GM18909 (cell line): ENCODE data around the gene FNDC3B.
"Not testable (repeated sequence)": the region's sequence is repeated elsewhere in the genome, so short reads cannot be mapped to it uniquely, and the experiment has no call there.

Experiments
- ATAC-seq: cut with Tn5 transposase; IDR thresholded peaks from one replicate; pipeline ENCODE4 v1.9.1; 2021; ENCODE audit warnings: mild to moderate bottlenecking; ENCODE audit not compliant: unreplicated experiment, poor library complexity

Gene FNDC3B

GRCh38 chr3:172030181-172030580 is 9.2 kb upstream of the FNDC3B start:
- no peak for ATAC-seq

DNA sequence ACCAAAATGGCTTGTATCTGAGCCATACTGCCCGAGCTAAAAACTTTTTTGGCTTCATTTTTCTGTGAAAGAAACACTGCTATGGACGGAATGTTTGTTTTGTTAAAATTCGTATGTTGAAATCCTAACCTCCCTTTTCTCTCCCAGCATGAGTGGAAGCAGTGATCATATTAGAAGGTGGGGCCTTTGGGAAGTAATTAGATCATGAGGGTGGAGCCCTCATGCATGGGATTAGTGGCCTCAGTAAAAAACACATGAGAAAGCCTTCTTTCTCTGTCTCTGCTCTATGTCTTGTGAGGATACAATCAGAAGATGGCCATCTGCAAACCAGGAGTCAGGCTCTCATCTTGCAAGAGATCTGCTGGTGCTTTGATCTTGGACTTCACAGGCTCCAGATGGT is 7.4 kb upstream of the FNDC3B start:
- no peak for ATAC-seq

DNA sequence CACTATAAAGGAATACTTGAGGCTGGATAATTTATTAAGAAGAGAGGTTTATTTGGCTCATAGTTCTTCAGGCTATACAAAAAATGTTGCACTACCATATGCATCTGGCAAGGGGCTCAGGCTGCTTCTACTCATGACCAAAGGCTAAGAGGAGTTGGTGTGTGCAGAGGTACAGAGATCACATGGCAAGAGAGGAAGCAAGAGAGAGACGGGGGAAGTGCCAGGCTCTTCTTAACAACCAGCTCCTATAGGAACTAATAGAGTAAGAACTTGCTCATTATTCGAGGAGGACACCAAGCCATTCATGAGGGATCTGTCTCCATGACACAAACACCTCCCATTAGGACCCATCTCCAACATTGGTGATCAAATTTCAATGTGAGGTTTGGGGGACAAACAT is 6.0 kb upstream of the FNDC3B start:
- no peak for ATAC-seq

DNA sequence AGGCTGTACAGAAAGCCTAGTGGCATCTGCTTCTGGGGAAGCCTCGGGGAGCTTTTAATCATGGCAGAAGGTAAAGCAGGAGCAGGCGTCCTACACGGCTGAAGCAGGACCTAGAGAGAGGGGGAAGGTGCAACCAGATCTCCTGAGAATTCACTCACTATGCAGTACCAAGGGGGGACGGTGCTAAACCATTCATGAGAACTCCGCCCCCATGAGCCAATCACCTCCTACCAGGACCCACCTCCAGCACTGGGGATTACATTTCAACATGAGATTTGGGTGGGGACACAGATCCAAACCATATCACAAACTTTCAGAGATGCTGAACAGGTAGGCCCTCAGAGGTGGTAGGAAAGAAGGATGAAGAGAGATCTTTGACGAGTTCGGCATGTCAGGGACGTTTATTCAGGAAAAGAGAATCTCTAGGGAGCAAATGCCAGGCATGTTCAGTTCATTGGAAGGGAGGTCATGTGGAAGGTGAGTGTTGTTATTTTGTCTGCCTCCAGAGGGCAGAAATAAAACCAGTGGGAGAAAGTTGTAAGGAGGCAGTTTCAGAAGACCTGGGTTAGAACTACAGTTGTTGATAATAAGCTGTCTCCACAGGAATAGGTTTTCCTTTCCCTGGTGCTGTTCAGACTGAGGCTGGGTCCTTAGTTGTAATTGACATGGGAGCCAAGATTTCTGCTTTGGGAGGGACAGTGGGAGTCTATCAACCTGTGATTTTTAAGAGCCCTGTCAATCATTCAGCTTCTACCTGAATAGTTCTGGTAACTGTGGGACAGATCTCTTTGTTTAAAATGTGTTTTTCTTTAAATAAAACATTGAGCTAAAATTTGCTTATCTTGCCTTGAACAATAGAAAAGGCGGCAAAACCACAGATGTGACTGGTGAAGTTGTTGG is 4.3 kb upstream of the FNDC3B start:
- no peak for ATAC-seq

DNA sequence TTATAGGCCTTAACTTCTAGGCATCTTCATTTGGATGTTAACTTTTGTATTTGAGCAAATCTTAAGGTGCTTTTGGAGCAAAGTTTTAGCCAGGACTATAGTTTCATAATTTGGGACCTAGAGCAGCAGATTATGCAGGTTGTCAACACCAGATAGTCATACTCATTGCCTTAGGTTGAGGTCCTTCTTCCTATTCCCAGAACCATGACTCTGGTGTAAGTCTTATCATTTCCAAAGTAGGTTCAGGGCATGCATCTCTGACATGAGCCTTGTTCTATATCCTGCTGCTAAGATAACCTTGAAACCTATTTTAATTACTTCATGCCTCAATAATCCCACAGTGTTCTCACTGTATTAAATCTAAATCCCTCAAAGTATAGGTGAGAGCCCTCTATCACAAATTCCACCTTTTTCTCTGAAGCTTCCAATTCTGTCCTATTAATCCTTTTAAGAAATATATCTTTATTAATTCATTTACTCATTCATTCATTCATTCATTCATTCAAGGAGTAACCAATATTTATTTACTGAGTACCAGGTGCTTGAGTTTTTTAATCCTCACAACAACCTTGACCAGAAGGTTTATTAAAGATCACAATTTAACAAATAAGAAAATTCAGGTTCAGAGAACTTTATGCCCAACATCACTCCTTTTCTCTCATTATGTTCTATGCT is 2.7 kb upstream of the FNDC3B start:
- no peak for ATAC-seq

- no peak for ATAC-seq
Measured at GRCh38 chr3:172038798-172039435, 461 bp upstream of the FNDC3B start.

DNA sequence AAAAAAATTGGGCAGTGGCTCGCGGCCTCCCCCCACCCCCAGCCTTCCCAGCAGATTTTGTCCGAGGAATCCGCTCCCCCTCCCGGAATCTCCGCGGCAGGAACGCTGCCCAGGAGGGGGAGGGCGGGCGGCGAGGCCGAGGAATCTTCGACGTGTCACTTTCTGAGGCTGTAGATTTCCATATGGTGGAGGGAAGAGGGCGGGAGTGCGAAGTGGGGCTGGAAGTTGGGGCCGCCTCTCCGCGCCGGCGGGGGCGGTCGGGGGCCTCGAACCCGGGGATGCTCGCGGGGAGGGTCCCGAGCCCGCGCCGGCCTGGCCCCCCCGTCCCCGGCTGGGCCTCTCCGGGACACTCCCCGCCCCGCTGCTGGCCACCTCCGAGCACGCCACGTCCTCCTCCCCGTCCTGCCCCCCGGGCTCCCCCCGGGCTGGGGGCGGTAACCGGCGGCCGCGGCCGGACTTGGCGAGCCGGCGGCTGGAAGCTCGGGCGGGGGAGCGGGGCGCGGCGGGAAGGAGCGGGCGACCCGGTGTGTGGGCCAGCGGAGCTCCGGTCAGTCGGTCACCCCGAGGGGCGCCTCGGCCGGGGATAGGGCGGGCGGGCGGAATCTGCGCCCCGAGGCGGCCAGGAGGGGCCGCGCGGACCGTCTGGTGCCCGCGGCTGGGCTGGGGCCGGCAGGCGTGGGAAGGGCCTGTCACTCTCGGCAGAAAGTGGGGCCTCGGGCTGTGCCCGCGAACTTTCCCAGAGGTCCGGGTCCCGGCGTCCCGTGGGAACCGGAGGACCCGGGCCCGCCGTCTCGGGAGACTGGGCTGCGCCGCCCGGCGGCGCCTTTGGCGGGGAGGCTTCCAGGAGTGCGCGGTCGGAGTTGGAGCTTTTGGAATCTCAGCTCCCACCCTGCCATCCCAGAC is 951 bp downstream of the FNDC3B start:
- peak; percentile 31 for ATAC-seq

DNA sequence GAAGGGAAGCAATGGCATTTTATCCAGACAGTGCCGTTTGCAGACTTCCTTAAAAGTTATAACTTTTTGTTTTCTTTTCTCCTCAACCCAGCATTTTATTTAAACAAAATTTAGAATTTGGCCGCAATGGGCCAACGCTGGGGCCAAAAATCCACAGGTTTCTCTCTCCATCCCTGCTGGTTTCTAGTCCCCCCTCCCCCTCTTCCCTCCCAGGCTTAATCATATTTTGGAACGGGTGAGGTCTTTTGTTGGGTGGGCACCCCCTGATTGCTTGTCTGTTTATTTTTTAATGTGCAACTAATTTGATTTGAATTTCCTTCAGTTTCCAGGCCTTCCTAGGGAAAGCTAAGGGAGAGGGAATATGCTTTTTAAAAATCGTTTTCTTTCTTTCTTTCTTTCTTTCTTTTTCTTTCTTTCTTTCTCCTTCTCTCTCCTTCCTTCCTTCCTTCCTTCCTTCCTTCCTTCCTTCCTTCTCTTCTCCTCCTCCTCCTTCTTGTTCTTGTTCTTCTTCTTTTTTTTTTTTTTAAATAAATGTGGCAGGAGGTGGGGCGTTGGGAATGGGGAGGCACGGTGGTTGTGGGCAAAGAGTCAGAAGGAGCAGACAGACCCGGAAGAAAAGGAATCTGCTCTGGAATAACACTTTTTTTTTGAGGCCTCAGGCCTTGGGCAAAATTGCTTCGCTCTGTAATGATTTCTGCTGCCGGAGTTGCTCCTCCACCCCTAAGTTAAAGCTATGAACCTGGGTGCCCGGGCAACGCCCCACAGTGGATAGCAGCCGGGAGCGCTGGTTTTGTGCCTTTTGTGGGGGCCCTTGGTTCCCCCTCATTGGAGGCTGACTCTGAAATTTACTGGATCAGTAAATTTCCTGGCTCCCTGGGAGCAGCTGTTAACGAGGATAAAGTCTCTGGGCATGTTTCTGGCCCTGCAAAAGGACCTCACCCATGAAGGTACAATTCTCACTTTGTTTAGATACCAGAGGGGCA is 1.9 kb downstream of the FNDC3B start:
- ATAC-seq: no peak

GRCh38 chr3:172042136-172042662 is 2.8 kb downstream of the FNDC3B start:
- no peak for ATAC-seq

GRCh38 chr3:172042663-172043179 is 3.3 kb downstream of the FNDC3B start:
- ATAC-seq: not testable (repeated sequence)

DNA sequence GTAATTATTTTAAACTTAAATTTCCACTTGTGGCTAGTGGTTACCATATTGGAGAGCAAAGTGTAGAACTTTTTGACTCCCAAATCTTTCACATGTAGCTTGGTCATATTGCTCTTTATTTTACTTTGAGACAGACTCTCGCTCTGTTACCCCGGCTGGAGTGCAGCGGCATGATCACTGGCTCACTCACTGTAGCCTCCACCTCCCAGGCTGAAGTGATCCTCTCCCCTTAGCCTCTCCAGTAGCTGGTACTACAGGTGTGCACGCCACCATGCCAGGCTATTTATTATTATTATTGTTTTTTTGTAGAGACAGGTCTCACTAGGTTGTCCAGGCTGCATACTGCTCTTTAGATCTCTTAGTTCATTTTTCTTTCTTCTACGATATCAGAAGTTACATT is 3.9 kb downstream of the FNDC3B start:
- no peak for ATAC-seq

GRCh38 chr3:172043766-172044165 is 4.4 kb downstream of the FNDC3B start:
- ATAC-seq: no peak

GRCh38 chr3:172044833-172045585 is 5.6 kb downstream of the FNDC3B start:
- ATAC-seq: no peak

- ATAC-seq: no peak
Measured at GRCh38 chr3:172046268-172046915, 7.0 kb downstream of the FNDC3B start.

DNA sequence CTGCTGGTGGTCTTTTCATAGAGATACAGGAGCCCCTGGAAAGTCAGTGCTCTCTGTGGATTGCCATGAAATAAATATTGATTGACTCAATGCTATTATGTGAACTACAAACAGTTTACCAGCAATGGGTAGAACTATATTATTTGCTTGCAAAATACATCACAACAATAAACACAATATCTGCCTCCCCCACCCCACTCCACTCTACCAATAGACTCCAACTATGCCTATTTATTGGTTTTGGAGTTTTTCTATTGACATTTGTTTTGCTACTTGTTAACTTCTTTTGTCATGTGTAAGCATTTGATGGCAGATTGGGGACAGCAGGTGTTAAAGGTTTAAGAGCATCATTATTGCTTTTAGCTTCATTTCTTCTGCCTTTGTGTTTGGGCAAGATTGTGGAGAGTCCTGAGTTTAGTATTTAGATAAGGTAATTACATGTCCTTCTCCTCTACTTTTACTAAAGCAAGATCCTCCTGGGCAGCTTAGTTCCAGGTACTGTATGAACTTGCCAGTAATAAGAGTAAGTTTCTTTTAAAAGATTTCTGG is 8.3 kb downstream of the FNDC3B start:
- ATAC-seq: no peak

DNA sequence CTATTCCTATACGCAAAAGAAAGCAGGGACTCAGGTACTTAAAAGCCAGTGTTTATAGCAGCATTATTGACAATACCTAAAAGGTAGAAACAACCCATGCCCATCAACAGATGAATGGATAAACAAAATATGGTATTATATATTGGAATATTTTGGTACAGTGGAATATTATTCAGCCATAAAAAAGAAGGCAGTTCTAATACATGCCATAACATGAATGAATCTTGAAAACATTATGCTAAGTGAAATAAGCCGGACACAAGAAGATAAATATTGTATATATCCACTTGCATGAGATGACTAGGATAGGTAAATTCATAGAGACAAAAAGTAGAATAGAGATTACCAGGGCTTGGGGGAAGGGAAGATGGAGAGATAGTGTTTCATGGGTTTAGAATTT is 9.2 kb downstream of the FNDC3B start:
- ATAC-seq: no peak

DNA sequence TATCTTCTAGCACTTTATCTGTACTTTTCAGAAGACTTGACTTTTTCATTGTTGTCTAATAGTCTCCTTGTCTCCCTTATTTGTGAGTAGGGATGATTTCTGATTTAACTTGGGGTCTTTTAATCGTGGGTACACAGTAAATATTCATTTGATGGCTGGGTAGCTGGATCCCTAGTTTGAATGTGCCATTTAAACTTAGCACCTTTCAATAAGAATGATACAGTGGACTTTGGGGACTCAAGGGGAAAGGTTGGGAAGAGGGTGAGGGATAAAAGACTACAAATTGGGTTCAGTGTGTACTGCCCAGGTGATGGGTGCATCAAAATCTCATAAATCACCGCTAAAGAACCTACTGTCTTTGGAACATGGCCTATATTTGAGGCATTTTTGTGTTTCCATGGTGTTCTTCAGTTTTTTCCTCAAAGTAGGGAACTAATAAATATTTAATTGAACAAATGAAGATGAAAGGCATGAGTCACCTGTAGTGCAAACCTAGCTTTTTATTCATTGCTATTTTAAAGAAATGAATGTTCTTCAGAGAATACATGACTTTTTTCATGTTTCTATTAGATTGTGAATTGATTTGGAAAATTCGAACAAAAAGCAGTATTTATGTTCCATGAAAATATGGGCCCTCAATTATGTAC is 12.1 kb downstream of the FNDC3B start:
- ATAC-seq: no peak
